Ishikawa (cell line): Measurements from ENCODE around the gene BMP7.

ENCODE experiments used
- RAD21 ChIP-seq: IDR thresholded peaks from 2 replicates; pipeline ENCODE4 v1.6.1; 2012; ENCODE audit warnings: low read depth
- TF ChIP-seq, protein P1 (sequence below): IDR thresholded peaks from 2 replicates; pipeline ENCODE4 v1.6.1; 2012

DNA sequence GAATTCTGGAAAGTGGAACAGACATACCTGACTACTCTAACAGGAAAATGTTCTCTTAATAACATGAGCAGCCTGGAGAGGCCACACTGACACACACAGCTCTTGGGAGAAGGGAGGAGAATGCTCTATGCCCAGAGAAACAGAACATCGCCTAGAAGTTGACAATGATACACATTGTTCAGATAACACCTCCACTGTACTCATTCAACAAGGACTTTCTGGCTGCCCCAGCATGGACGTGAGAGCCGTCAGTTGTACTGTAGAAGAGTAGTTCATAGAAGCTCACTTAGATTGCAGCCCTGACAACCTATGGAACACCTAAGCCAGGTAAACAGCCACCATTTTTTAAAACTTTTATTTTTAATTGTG is 28.9 kb downstream of the BMP7 start:
- TF ChIP-seq, protein P1, sequence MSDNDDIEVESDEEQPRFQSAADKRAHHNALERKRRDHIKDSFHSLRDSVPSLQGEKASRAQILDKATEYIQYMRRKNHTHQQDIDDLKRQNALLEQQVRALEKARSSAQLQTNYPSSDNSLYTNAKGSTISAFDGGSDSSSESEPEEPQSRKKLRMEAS, result no peak
- no peak for TF ChIP-seq RAD21
